Measurements from ENCODE around the gene ABCF2.

DNA sequence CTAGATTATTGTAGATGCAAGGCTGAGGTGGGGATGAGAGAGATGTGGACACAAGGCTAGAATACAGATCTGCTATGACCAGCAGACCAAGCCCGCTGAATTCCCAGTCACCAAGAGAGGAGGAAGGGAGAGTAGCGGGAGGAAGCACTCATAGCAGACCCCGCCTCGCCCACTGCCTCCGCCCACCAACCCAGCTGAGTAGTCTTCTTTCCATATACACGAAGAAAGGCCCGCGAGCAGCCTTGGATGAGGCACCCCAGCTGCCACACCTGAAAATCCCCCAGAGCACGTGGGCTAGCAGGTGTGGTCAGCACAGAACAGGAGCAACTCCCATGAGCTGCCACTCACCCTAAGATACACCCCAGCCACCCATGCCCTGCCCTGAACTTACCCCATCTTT is 8.8 kb downstream of the ABCF2 start:
- TF ChIP-seq, protein P1, sequence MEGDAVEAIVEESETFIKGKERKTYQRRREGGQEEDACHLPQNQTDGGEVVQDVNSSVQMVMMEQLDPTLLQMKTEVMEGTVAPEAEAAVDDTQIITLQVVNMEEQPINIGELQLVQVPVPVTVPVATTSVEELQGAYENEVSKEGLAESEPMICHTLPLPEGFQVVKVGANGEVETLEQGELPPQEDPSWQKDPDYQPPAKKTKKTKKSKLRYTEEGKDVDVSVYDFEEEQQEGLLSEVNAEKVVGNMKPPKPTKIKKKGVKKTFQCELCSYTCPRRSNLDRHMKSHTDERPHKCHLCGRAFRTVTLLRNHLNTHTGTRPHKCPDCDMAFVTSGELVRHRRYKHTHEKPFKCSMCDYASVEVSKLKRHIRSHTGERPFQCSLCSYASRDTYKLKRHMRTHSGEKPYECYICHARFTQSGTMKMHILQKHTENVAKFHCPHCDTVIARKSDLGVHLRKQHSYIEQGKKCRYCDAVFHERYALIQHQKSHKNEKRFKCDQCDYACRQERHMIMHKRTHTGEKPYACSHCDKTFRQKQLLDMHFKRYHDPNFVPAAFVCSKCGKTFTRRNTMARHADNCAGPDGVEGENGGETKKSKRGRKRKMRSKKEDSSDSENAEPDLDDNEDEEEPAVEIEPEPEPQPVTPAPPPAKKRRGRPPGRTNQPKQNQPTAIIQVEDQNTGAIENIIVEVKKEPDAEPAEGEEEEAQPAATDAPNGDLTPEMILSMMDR (IDR thresholded peaks at IDR 0.05) = no peak
- TF ChIP-seq POLR2A (IDR thresholded peaks at IDR 0.05) = no peak
